Ramos (cell line): ENCODE measurements around the gene CCL3.
"Not testable (repeated sequence)": the region's sequence is repeated elsewhere in the genome, so short reads cannot be mapped to it uniquely, and the experiment has no call there.

Source experiments
- in situ Hi-C: fragments of 300-500 bp; cut with MboI; formaldehyde crosslinking; loops from one replicate; pipeline ENCODE4 v1.14.3; 2022; ENCODE audit warnings: low sequenced_read_pairs; ENCODE audit not compliant: unreplicated experiment

CCL3 gene

DNA sequence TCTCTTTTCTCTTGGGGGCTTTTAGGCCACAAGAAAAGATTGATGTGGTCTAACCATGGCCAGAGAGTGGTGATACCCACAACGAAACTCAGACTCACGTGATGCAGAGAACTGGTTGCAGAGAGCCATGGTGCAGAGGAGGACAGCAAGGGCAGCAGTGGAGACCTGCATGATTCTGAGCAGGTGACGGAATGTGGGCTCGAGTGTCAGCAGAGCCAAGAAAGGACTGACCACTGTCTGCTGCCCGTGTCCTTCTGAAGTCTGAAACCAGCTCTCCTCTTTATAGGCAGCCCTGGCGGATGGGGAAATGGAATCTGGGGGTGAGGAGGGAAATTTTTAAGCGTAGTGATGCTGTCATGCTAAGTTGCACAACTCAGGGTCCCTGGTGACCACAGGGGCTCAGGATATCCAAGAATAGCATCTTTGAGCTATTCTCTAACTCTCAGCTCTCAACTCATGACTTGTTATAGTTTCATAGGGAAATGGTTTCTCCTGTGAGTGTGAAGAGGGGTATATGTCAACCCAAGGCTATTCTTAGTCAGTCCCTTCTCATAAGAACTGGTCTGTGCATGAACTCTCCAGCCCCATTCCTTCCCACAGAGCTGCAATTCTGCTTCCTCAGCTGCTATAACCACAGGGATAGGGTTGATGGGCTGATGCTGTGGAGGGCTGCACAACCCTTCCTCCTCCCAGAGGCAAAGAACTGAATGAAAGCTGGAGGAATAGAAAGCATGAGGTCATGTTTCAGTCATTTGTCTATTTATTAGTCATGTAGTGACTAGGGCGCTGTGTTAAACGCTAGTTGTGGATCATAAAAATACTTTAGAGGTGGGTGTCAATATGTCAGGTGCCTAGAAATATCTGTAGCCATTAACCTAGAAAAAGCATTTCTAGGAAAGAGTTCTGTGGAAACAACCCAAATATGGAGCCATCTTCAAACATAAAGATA is at the start of gene CCL3:
Gene CCL3 (minus strand): TSS at position 256 of the 949 bp plus-strand sequence. CDS start 85 bp downstream, at position 171.
- in situ Hi-C loops: no loop called here

DNA sequence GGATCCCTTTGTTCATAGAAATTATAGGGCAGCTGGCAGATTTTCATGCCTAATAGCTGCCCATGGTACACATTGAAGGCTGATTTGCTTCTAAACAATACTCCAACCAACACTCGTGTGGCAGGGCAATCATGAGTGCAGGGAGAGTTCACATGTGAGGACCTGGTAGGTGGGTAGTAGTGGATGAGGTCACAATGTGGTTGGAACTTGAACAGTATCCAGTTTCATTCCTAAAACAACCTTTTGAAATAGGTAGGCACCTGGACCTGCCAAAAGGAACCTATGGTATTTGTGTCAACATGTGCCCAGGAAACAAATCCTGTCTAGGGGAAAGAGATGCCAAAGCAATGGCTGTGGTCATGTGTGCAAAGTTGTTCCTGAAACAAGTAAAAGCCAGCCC is 46.5 kb upstream of the CCL3 start:
- in situ Hi-C loops: no loop called here

DNA sequence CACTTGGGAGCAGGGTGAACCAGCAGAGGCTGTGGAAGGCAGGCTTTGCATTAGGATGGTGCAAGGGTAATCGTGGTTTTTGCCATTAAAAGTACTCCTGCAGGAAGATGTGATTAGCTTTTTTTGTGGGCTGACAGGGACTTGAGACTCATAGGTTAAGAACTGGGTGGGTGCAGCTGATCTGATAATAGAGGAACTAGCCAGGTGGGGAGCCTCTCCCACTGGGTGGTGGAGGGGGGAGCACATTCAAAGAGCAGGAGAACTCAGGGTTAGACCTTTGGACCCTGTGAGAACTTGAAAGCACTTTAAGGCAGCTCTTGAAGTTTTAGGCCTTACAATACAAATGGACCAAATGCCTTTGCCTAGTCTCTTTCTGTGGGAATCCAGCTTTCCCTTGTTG is 46.1 kb upstream of the CCL3 start:
- in situ Hi-C loops: no loop called here

DNA sequence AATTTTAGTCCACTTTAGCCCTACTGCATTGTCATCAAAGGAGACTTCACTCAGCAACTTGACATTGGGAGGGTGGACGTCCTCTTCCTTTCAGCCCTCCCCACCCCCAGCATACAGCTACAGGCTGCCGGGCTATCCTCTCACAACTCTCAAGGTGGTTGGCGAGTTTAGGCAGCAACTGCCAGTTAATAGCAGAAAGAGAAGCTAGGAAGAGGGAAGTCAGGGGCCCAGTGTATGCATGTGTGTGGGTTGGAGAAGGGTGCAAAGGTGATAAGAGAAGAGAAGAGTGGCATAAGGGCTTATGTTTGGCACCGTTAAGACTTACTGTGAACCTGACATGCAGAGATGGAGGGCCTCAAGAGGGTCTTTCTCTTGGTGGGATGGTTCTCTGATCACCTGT is 45.5 kb upstream of the CCL3 start:
- in situ Hi-C loops: no loop called here

GRCh38 chr17:36133602-36134236 is 43.8 kb upstream of the CCL3 start:
- in situ Hi-C loops: no loop called here

DNA sequence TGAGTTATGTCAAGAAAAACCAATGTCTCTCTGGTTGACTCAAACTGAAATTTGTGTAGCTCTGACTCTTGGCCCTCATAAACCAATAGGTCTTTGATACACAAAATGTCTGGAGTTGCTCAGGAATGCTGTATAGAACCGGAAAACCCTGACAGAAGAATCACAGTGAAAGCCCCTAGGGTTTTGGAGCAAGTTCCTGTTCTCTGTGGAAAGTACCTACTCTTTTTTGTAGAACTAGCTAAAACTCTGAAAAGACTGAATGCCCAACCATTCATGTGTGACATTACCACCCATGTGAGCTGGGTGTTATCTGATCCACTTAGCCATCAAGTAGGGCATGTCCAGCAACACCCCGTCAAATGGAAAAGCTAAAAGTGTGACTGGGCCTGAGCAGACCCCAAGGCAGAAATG is 42.5 kb upstream of the CCL3 start:
- in situ Hi-C loops: no loop called here

- in situ Hi-C loops: no loop called here
Measured at GRCh38 chr17:36131931-36132330, 42.0 kb upstream of the CCL3 start.

DNA sequence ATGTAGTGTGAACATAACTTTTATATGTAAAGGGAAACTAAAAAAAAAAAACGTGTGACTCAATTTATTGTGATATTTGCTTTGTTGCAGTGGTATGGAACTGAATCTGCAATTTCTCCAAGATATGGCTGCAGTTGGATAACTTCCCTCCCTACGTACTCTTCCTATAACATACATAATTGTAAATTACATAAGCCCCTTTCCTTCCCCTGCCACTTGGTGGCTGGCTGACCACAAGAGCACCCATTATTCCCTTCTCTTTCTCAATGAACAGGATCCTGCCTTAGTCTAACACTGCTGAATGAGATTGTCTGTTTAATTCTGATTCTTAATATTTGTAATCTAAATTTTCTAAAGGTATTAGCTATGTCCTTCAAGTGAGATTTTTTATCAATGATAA is 41.5 kb upstream of the CCL3 start:
- in situ Hi-C loops: no loop called here

DNA sequence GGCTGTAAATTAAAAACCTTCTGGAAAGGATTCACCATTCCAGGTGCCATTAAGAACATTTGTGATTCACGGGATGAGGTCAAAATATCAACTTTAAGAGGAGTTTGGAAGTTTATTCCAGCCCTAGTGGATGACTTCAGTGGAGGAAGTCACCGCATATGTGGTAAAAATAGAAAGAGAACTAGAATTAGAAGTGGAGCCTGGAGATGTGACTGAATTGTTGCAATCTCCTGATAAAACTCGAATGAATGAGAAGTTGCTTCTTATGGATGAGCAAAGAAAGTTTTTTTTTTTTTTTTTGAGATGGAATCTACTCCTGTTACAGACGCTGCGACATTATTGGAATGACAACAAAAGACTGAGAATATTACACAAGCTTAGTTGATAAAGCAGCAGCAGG is 40.4 kb upstream of the CCL3 start:
- in situ Hi-C loops: no loop called here

DNA sequence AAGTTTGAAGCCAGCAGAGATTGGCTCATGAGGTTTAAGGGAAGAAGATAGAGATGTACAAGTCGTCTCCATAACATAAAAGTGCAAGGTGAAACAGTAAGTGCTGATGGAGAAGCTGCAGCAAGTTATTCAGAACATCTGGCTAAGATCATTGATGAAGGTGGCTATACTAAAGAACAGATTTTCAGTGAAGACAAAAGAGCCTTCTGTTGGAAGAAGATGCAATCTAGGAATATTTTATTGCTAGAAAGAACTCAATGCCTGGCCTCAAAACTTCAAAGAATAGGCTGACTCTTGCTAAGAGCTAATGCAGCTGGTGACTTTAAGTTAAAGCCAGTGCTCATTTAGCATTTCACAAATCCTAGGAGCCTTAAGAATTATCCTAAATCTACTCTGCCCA is 39.7 kb upstream of the CCL3 start:
- in situ Hi-C loops: no loop called here

DNA sequence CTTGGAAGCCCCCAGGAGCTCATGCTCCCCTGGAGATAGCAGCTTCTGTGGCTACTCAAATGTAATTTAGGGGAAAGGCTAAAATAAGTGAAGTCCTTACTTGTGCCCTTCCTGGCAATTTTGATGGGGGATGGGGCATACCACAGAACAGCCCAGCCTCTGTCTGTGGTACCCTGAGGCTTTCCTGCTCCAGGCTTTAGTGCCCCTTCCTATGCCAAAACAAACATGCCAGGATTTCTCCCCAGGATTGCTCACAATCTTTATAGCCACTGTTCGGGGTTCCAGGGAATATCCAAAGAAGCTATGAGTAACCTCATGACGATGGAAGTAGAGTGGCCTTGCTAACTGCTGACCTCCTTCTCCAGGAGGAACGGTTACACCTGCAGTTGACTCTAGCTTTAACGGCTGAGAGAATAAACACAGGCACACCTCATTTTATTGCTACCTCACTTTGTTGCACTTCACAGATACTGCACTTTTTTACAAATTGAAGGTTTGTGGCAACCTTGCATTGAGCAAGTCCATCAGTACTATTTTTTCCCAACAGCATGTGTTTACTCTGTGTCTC is 38.6 kb upstream of the CCL3 start:
- in situ Hi-C loops: no loop called here

GRCh38 chr17:36127911-36128310 is 38.0 kb upstream of the CCL3 start:
- in situ Hi-C loops: no loop called here

DNA sequence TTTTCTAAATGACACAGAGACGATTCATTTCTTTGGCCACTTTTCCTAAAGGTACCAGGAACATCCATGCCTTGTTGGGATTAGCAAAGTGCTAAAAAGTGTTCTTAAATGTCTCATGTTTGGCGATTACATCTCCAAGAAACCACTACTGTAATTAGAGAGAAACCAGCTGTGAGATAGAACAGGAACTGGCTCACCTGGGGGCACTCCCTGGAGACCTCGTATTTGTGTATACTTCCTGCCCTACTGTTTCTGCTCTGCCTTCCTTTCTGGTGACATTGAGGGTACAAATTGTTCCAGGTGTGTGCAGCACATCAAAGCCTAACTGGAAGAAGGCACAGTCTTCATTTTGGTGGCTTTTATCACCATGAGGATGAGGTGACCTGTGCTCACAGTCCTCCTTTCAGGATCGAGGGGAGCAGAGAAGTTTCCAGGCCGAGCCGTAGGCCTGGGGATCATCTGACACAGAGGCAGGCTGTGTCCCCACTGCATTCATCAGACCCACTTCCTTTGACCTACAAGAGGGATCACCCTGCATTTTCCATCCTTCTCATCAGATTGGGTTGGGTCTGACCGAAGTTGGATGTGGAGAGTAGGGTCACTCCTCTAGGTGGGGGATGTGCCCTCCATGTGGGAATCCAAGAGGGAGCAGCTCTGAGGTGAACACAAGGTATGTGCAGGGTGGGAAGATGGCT is 37.4 kb upstream of the CCL3 start:
- in situ Hi-C loops: no loop called here

DNA sequence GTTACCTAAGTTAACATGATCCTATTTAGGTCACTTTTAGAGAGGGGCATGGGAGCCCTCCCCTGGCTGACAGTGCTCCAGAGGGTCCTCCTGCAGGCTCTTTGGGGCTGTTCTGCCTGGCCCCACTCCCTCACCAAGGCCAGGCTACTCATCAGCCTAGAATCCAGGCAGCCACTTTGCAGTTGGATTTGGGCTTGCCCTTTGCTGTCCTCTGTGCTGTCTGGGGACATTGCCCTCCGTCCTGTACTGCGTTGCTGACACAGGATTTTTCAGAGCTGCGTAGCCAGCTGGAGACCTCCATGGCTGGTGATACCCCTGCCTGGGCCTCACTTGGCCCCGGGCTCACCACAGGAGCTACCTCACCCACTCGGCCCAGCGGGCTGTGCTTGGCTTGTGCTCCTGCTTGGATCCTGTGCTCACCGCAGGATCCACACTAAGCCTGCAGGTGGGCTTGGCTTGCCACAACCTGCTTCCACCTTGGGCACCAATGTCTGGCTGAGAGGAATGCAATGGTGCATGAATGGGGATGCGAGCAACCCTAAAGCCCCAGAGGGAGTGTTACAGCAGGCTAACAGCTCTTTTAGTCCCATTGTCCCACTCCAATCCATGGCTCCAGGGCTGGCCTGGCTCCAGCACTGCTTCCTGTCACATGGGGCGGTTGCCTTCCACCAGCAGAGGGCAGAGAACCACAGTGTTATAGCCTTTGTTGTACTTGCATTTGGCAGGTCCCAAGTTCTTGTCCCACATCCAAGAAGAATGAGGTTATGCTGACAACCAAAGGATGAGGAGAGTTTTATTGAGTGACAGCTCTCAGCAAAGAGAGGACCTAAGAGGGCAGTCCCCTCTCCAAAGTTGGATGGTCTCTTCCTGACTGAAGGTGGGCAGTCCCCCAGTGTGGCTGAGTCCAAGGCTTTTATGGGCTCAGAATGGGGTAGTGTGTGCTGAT is 35.2 kb upstream of the CCL3 start:
- in situ Hi-C loops: no loop called here

DNA sequence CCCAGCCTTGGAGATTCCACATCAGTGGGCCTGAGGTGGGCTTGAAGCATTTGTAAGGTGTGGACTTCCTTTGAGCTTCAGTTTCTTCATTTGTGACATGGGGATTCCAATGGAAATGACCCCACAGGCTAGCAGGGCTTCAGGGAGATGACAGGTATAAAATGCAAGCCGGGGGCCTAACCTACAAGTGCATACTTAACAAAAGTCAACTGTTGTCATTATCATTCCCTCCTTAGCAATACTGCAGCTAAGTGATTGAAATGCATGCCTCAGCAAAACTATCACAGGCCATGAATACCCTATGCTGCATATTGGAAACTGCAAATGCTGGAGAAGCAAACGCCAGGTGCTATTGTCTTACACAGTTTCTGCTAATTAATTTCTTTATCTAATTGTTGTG is 33.5 kb upstream of the CCL3 start:
- in situ Hi-C loops: no loop called here

DNA sequence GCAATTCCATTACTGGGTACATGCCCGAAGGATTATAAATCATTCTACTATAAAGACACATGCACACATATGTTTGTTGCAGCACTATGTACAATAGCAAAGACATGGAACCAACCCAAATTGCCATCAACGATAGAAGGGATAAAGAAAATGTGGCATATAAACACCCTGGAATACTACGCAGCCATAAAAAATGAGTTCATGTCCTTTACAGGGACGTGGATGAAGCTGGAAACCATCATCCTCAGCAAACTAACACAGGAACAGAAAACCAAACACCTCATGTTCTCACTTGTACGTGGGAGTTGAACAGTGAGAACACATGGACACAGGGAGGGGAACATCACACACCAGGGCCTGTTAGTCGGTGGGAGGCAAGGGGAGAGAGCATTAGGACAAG is 31.2 kb upstream of the CCL3 start:
- in situ Hi-C loops: not testable (repeated sequence)

GRCh38 chr17:36120221-36120620 is 30.3 kb upstream of the CCL3 start:
- in situ Hi-C loops: no loop called here

DNA sequence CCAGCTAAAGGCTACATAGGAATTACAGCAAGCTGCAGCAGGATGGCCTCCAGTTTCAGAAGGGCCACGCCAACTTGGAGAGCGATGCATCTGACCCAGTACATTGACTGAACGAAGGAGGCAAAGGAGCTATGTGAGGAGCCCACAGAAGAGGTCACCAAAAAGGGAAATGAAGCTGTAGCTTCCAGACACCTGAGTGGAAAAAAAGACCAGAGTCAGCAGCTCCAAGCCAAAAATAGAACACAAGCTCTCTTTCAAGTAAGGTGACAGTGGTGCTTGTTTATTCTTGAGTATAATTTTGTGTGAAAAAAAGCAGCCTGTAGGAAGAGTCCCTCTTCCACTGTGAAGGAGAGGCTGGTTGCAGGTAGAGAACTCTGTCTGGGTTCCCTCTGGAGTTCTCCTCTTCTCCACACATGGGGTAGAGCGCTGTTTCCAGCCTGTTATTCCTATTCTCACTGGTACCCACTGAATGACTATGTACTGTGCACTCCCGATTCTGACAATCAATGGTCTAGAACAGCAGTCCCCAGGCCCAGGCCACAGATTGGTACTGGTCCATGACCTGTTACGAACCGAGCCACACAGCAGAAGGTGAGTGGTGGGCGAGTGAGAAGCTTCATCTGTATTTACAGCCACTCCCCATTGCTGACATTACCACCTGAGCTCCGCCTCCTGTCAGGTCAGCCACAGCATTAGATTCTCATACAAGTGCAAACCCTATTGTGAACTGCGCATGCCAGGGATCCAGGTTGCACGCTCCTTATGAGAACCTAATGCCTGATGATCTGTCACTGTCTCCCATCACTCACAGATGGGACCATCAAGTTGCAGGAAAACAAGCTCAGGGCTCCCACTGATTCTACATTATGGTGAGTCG is 28.8 kb upstream of the CCL3 start:
- in situ Hi-C loops: no loop called here
